Progenitor cell of endocrine pancreas (in vitro differentiated cells): ENCODE results near the gene ERCC4. TPM values are rescaled to one million over a fixed set of nuclear protein-coding genes. Genes with fewer than 3 reads are reported as not detected.

Experiments used
- DNase-seq: peaks from one replicate; pipeline ENCODE4 v3.0.0; 2021; ENCODE audit warnings: low spot score; ENCODE audit not compliant: unreplicated experiment
- H3K27ac Mint-ChIP-seq: 2 replicates; pipeline ENCODE4 v1.8.0; 2021; ENCODE audit warnings: mild to moderate bottlenecking, moderate library complexity, mixed read lengths
- H3K27me3 Mint-ChIP-seq: 2 replicates; pipeline ENCODE4 v1.8.0; 2021; ENCODE audit warnings: mixed read lengths
- H3K36me3 Mint-ChIP-seq: 2 replicates; pipeline ENCODE4 v1.8.0; 2022; ENCODE audit warnings: mixed read lengths; ENCODE audit not compliant: insufficient read depth
- H3K4me1 Mint-ChIP-seq: 2 replicates; pipeline ENCODE4 v1.8.0; 2021; ENCODE audit warnings: low read depth, mixed read lengths
- H3K4me3 Mint-ChIP-seq: 2 replicates; pipeline ENCODE4 v1.8.0; 2021; ENCODE audit warnings: low read depth, mild to moderate bottlenecking, moderate library complexity, mixed read lengths
- H3K9me3 Mint-ChIP-seq: 2 replicates; pipeline ENCODE4 v1.8.0; 2021; ENCODE audit warnings: low read depth, mixed read lengths
- CTCF ChIP-seq: fragments of 200-600 bp; sonication (generic); IDR thresholded peaks from one replicate; pipeline ENCODE4 v1.5.0; 2021; ENCODE audit warnings: antibody characterized with exemption, mild to moderate bottlenecking; ENCODE audit not compliant: unreplicated experiment
- total RNA-seq: library from RNA; stranded (reverse); gene quantifications from 2 replicates; pipeline ENCODE4 v1.2.1, GENCODE V29; 2021

The ERCC4 gene
- total RNA-seq, 1 donor from 2014 or later = 19.3 TPM

DNA sequence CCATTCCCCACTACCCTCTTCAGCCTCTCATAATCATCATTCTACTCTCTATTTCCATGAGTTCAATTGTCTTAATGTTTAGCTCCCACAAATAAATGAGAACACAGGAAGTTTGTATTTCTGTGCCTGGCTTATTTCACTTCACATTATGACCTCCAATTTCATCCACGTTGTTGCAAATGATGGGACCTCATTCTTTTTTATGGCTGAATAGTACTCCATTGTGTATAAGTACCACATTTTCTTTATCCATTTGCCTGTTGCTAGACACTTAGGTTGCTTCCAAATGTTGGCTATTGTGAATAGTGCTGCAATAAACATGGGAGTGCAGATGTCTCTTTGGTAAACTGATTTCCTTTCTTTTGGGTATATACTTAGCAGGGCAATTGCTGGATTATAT, 42.3 kb downstream of the ERCC4 start:
- Mint-ChIP-seq H3K27me3 (peaks cover 5% of the 10 kb centered on the region), H3K36me3 (peaks cover 1% of the 10 kb centered on the region), H3K27ac (no peak overlapping the region), H3K4me1 (peaks cover 9% of the 10 kb centered on the region), H3K4me3 (no peak overlapping the region), H3K9me3 (peaks cover 7% of the 10 kb centered on the region)
- TF ChIP-seq CTCF = no peak
- no peak for DNase-seq

DNA sequence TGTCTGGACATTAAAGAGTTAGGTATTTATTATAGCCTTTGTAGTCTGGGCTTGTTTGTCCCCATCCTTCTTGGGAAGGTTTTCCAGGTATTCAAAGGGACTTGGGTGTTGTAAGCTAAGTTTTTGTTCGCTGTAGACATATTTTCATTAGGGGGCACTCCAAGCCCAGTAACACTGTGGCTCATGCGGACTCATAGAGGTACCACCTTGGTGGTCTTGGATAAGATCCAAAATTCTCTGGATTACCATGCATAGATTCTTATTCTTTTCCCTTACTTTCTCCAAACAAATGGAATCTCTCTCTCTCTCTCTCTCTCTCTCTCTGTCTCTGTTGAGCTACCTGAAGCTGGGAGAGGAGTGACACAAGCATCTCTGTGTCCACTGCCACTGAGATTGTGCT, 48.9 kb downstream of the ERCC4 start:
- no peak overlapping the region for H3K27ac Mint-ChIP-seq
- H3K9me3 Mint-ChIP-seq = peaks cover 4% of the 10 kb centered on the region
- no peaks in the 10 kb centered on the region for H3K4me1 Mint-ChIP-seq
- no peak overlapping the region for H3K4me3 Mint-ChIP-seq
- no peaks in the 10 kb centered on the region for H3K36me3 Mint-ChIP-seq
- no peak for DNase-seq
- TF ChIP-seq CTCF = peak; percentile 26
- H3K27me3 Mint-ChIP-seq = peaks cover 9% of the 10 kb centered on the region

DNA sequence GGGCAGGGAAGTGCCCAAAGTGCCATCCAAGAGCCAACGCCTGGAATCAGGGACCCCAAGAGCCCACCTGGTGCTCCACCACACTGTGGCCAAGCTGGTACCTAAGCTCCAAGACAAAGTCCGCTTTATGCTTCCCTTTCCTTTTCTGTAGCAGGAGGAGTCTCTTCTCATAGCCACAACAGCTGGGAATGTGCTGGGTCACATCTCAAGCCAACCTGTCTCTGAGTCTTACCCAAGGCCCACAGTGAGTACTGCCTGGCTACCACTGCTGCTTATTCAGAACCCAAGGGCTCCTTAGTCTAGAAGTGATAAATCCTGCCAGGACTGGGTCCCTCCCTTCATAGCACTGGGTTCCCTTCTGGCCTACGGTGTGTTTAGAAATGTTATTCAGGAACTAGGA, 49.8 kb downstream of the ERCC4 start:
- no peaks in the 10 kb centered on the region for H3K4me1 Mint-ChIP-seq
- peaks cover 9% of the 10 kb centered on the region for H3K27me3 Mint-ChIP-seq
- H3K9me3 Mint-ChIP-seq = peaks cover 4% of the 10 kb centered on the region
- H3K27ac Mint-ChIP-seq = no peak overlapping the region
- DNase-seq = no peak
- no peak overlapping the region for H3K4me3 Mint-ChIP-seq
- H3K36me3 Mint-ChIP-seq = no peaks in the 10 kb centered on the region
- no peak for TF ChIP-seq CTCF

- no peak for TF ChIP-seq CTCF
- no peaks in the 10 kb centered on the region for H3K4me1 Mint-ChIP-seq
Observed at GRCh38 chr16:13970708-13971422, 50.9 kb downstream of the ERCC4 start.

DNA sequence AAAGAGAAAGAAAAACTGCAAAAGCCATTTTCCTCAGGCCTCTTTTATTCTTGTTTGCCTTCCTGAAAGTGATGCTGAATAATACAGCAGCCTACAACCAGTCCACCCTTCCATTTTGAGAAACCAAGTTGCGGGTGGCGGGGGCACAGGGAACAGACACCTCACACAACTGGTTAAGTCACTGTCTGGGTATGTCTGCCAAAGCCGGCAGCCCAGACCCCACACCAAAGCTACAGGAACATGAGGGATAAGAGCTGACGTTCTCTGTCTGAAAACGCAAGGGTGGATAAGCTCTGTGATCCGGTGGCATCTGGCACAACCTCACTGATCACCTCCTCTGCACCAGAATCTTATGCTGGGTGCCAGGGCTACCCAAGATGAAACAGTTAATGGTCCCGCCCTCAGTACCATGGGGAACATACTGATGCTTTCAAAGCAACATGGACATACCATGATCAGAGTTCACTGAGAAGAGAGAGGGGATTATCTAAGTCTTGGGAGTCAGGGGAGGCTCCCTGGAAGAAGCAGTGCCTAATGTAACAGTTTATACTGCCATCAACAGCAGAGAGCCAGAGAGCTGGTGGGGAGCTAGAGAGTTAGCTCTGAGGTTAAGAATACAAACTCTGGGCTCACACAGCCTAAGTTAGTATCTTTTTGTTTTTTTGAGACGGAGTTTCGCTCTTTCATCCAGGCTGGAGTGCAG, 53.5 kb downstream of the ERCC4 start:
- Mint-ChIP-seq H3K27ac (no peak overlapping the region), H3K27me3 (peaks cover under 1% of the 10 kb centered on the region), H3K9me3 (peaks cover 4% of the 10 kb centered on the region), H3K36me3 (no peaks in the 10 kb centered on the region), H3K4me1 (no peaks in the 10 kb centered on the region), H3K4me3 (no peak overlapping the region)
- no peak for DNase-seq
- TF ChIP-seq CTCF = no peak

More at GRCh38 chr16:13970708-13971422, 50.9 kb downstream of the ERCC4 start:
- Mint-ChIP-seq H3K9me3 (peaks cover 4% of the 10 kb centered on the region), H3K36me3 (no peaks in the 10 kb centered on the region), H3K27ac (no peak overlapping the region), H3K27me3 (peaks cover 4% of the 10 kb centered on the region), H3K4me3 (no peak overlapping the region)
- no peak for DNase-seq
